GM23248 (cell line): Measurements from ENCODE around the gene DNAH8.

ENCODE experiments used
- EZH2 ChIP-seq: fragments of 200-600 bp; sonication (generic); IDR thresholded peaks from 2 replicates; pipeline ENCODE4 v1.6.1; 2018; ENCODE audit warnings: antibody characterized with exemption, mild to moderate bottlenecking; ENCODE audit not compliant: insufficient read depth, poor library complexity, severe bottlenecking
- EZH2phosphoT487 ChIP-seq: fragments of 200-600 bp; sonication (generic); IDR thresholded peaks from 2 replicates; pipeline ENCODE4 v1.6.1; 2018; ENCODE audit warnings: antibody characterized with exemption, moderate library complexity, mild to moderate bottlenecking, low read depth; ENCODE audit not compliant: insufficient read depth

- TF ChIP-seq EZH2phosphoT487 (no peak), EZH2 (no peak)
These were observed 118.2 kb downstream of the DNAH8 start for GRCh38 chr6:38833320-38833719.
